Aorta (tissue), 5 donors: ENCODE results near the gene MYADM. TPM values are rescaled to one million over a fixed set of nuclear protein-coding genes. Genes with fewer than 3 reads are reported as not detected.

ENCODE experiments used
- ATAC-seq: fragments of 200-7000 bp; cut with Tn5 transposase; one replicate; pipeline ENCODE4 v1.9.1; 2022; ENCODE audit warnings: moderate library complexity; ENCODE audit not compliant: low FRiP score
- DNase-seq, 2 donors: peaks; one replicate each; pipeline ENCODE4 v3.0.0-alpha.2; 2020
- H3K27ac ChIP-seq, 2 donors: one replicate each; pipeline ENCODE4 v1.5.1; 2013; ENCODE audit warnings: low read length in 2 of 2, mild to moderate bottlenecking in 2 of 2, moderate library complexity in 2 of 2, control low read depth in 1 of 2, inconsistent platforms in 1 of 2, low read depth in 1 of 2
- H3K27me3 ChIP-seq, 2 donors: one replicate each; pipeline ENCODE4 v1.6.1; 2013; ENCODE audit warnings: control low read depth in 1 of 2, low read length in 1 of 2, mild to moderate bottlenecking in 1 of 2, moderate library complexity in 1 of 2; ENCODE audit not compliant: insufficient read depth in 2 of 2, control insufficient read depth in 1 of 2
- H3K36me3 ChIP-seq, 2 donors: one replicate each; pipeline ENCODE4 v1.6.1; 2013; ENCODE audit warnings: control low read depth in 1 of 2, low read length in 1 of 2, mild to moderate bottlenecking in 1 of 2; ENCODE audit not compliant: insufficient read depth in 2 of 2, control insufficient read depth in 1 of 2
- H3K4me1 ChIP-seq, 2 donors: one replicate each; pipeline ENCODE4 v1.6.1; 2013; ENCODE audit warnings: low read length in 2 of 2, control low read depth in 1 of 2, mild to moderate bottlenecking in 1 of 2, moderate library complexity in 1 of 2; ENCODE audit not compliant: insufficient read depth in 2 of 2, control insufficient read depth in 1 of 2
- H3K4me3 ChIP-seq, 2 donors: one replicate each; pipeline ENCODE4 v1.5.1; 2013; ENCODE audit warnings: low read length in 2 of 2, control low read depth in 1 of 2, mild to moderate bottlenecking in 1 of 2
- H3K9me3 ChIP-seq: one replicate; pipeline ENCODE4 v1.6.1; 2013; ENCODE audit warnings: mild to moderate bottlenecking, low read length; ENCODE audit not compliant: control insufficient read depth
- WGBS, 2 donors: extraction: QIAGEN DNeasy Blood & Tissue Kit; methylation state at CpG; one replicate each; pipeline ENCODE4 v1.1.7; 2013; 5-methylcytosine and 5-hydroxymethylcytosine counted together
- intact Hi-C, 2 donors: fragments of 100-400 bp; cut with DNase I; formaldehyde crosslinking; loops; one replicate each; pipeline versions ENCODE4 v1.14.2 to v1.15.0; 2022
- polyA plus RNA-seq, 2 donors: library from polyadenylated mRNA; stranded (reverse); fragments of 200-250 nt; gene quantifications; one replicate each; pipeline ENCODE4 v1.2.3, GENCODE V29; 2013
- total RNA-seq, 2 donors: library from RNA; stranded (reverse); fragmentation: NEBNext Ultra II Directional; extraction: Animal tissue kit (Norgen Biotek cat#: 25700); gene quantifications; one replicate each; pipeline ENCODE4 v1.2.1, GENCODE V29; 2021
- donor health status: healthy with polysubstance abuse.
- donor health status: Bipolar disorder and iron deficiency.
- donor health status: DM: no; HTN: no; CAD: no.
- donor health status: DM: no; HTN: no; CAD: no.
- donor health status: DM: yes; HTN: yes; CAD: no.

MYADM gene
- total and polyA plus RNA-seq, 4 donors, result 59.2 to 377 (median 184) TPM

- ATAC-seq, result no peak
- intact Hi-C loops, result no loop called here
- Histone ChIP-seq H3K27me3 (no peaks in the 10 kb centered on the region), H3K4me1 (no peaks in the 10 kb centered on the region), H3K4me3 (no peak overlapping the region), H3K36me3 (no peaks in the 10 kb centered on the region), H3K9me3 (no peaks in the 10 kb centered on the region), H3K27ac (no peak overlapping the region)
- no peak for DNase-seq
- 64 to 72% methylated on average over 18 of the region's 18 CpGs for WGBS, 2 donors
Measured at GRCh38 chr19:53912653-53913052, 45.0 kb downstream of the MYADM start.

- Histone ChIP-seq H3K27ac (no peak overlapping the region), H3K36me3 (no peaks in the 10 kb centered on the region), H3K4me1 (no peaks in the 10 kb centered on the region), H3K4me3 (no peak overlapping the region), H3K27me3 (no peaks in the 10 kb centered on the region), H3K9me3 (no peaks in the 10 kb centered on the region)
- 61 to 79% methylated on average over 7 to 8 of the region's 8 CpGs for WGBS, 2 donors
- ATAC-seq (no peak), DNase-seq (no peak)
- intact Hi-C loops, result no loop called here
Measured at GRCh38 chr19:53915000-53915399, 47.3 kb downstream of the MYADM start.

GRCh38 chr19:53916004-53916403 is 48.3 kb downstream of the MYADM start:
- no peaks in the 10 kb centered on the region for H3K4me1 ChIP-seq

GRCh38 chr19:53917356-53917755 is 49.7 kb downstream of the MYADM start:
- no peaks in the 10 kb centered on the region for H3K27me3 ChIP-seq
- H3K4me3 ChIP-seq, result no peak overlapping the region
- no peaks in the 10 kb centered on the region for H3K4me1 ChIP-seq
- no peaks in the 10 kb centered on the region for H3K36me3 ChIP-seq
- WGBS, 2 donors, result 85 to 87% methylated on average over 7 of the region's 7 CpGs
- H3K9me3 ChIP-seq, result no peaks in the 10 kb centered on the region
- intact Hi-C loops, result no loop called here
- DNase-seq (no peak), ATAC-seq (no peak)
- H3K27ac ChIP-seq, result no peak overlapping the region

More at GRCh38 chr19:53916004-53916403, 48.3 kb downstream of the MYADM start:
- intact Hi-C loops, result no loop called here
- Histone ChIP-seq H3K9me3 (no peaks in the 10 kb centered on the region), H3K27me3 (no peaks in the 10 kb centered on the region), H3K27ac (no peak overlapping the region), H3K4me3 (no peak overlapping the region), H3K36me3 (no peaks in the 10 kb centered on the region)
- WGBS, 2 donors, result 67% methylated on average over 6 of the region's 6 CpGs
- DNase-seq (no peak), ATAC-seq (no peak)

Other genes starting within 250 kb of the MYADM start
- not detected for gene DPRX, start 235.9 kb upstream of the MYADM start, total RNA-seq
- not detected for gene DPRX, start 235.9 kb upstream of the MYADM start, polyA plus RNA-seq
- 1 to 10 TPM; 1.3 to 2.2 TPM for gene NLRP12, start 43.6 kb upstream of the MYADM start, total RNA-seq
- gene NLRP12, start 43.6 kb upstream of the MYADM start, polyA plus RNA-seq, result 1 to 10 TPM in 1 of 2 donors, not detected in 1; 1.3 TPM
- 1 to 10 TPM in 1 of 2 donors, not detected in 1; 1.2 TPM for gene PRKCG, start 14.3 kb downstream of the MYADM start, total RNA-seq
- gene PRKCG, start 14.3 kb downstream of the MYADM start, polyA plus RNA-seq, result not detected
- gene CACNG7, start 41.4 kb downstream of the MYADM start, total RNA-seq, result not detected
- gene CACNG7, start 41.4 kb downstream of the MYADM start, polyA plus RNA-seq, result not detected
- gene CACNG8, start 95.1 kb downstream of the MYADM start, total RNA-seq, result under 1 TPM; 0.23 to 0.33 TPM
- gene CACNG8, start 95.1 kb downstream of the MYADM start, polyA plus RNA-seq, result under 1 TPM; under 0.01 to 0.05 TPM
- gene CACNG6, start 123.8 kb downstream of the MYADM start, total RNA-seq, result not detected
- gene CACNG6, start 123.8 kb downstream of the MYADM start, polyA plus RNA-seq, result under 1 TPM in 1 of 2 donors, not detected in 1; 0.18 TPM
- gene VSTM1, start 196.0 kb downstream of the MYADM start, total RNA-seq, result not detected
- not detected for gene VSTM1, start 196.0 kb downstream of the MYADM start, polyA plus RNA-seq
- not detected for gene TARM1, start 213.5 kb downstream of the MYADM start, total RNA-seq
- not detected for gene TARM1, start 213.5 kb downstream of the MYADM start, polyA plus RNA-seq
- gene OSCAR, start 232.9 kb downstream of the MYADM start, total RNA-seq, result 1 to 10 TPM; 4.4 to 6.0 TPM
- gene OSCAR, start 232.9 kb downstream of the MYADM start, polyA plus RNA-seq, result 1 to 10 TPM in 1 of 2 donors, under 1 TPM in 1; 0.31 to 2.8 TPM
- gene NDUFA3, start 235.0 kb downstream of the MYADM start, total RNA-seq, result 10 to 100 TPM; 64.9 to 65.3 TPM
- 100 to 1,000 TPM in 1 of 2 donors, 10 to 100 TPM in 1; 76.5 to 129 TPM for gene NDUFA3, start 235.0 kb downstream of the MYADM start, polyA plus RNA-seq
- gene TFPT, start 247.8 kb downstream of the MYADM start, total RNA-seq, result 10 to 100 TPM; 12.9 to 17.3 TPM
- 10 to 100 TPM in 1 of 2 donors, 1 to 10 TPM in 1; 8.3 to 29.4 TPM for gene TFPT, start 247.8 kb downstream of the MYADM start, polyA plus RNA-seq
- 10 to 100 TPM; 41.5 to 50.4 TPM for gene PRPF31, start 247.9 kb downstream of the MYADM start, total RNA-seq
- 10 to 100 TPM; 33.8 to 71.2 TPM for gene PRPF31, start 247.9 kb downstream of the MYADM start, polyA plus RNA-seq